GM23248 (cell line): ENCODE results near the gene CDKAL1. TPM values are rescaled to one million over a fixed set of nuclear protein-coding genes. Genes with fewer than 3 reads are reported as not detected.
A peak's percentile ranks its signal among the peaks of the same experiment; 100 is the strongest.
"Not testable (repeated sequence)": the region's sequence is repeated elsewhere in the genome, so short reads cannot be mapped to it uniquely, and the experiment has no call there.

Experiments used
- DNase-seq: peaks from one replicate; pipeline ENCODE4 v3.0.0-alpha.2; 2015
- H2AFZ ChIP-seq: fragments of 200-600 bp; sonication (generic); 2 replicates; pipeline ENCODE4 v1.6.1; 2016; ENCODE audit warnings: antibody characterized with exemption
- H3F3A ChIP-seq: fragments of 200-600 bp; sonication (generic); 2 replicates; pipeline ENCODE4 v1.6.1; 2016; ENCODE audit warnings: mild to moderate bottlenecking, antibody characterized with exemption, mixed run types; ENCODE audit not compliant: insufficient read depth
- H3K27ac ChIP-seq: fragments of 200-600 bp; sonication (generic); 2 replicates; pipeline ENCODE4 v1.5.1; 2016; ENCODE audit warnings: mild to moderate bottlenecking
- H3K27me3 ChIP-seq: fragments of 200-600 bp; sonication (generic); replicated peaks from 2 replicates; pipeline ENCODE4 v1.6.1; 2016; ENCODE audit warnings: mild to moderate bottlenecking; ENCODE audit not compliant: insufficient read depth
- H3K36me3 ChIP-seq: fragments of 200-600 bp; sonication (generic); 2 replicates; pipeline ENCODE4 v1.6.1; 2016; ENCODE audit warnings: low read depth, mild to moderate bottlenecking
- H3K4me1 ChIP-seq: fragments of 200-600 bp; sonication (generic); 2 replicates; pipeline ENCODE4 v1.6.1; 2016; ENCODE audit warnings: mild to moderate bottlenecking; ENCODE audit not compliant: insufficient read depth
- H3K4me2 ChIP-seq: fragments of 200-600 bp; sonication (generic); one replicate; pipeline ENCODE4 v1.6.1; 2016; ENCODE audit warnings: mild to moderate bottlenecking; ENCODE audit not compliant: unreplicated experiment
- H3K4me3 ChIP-seq: fragments of 200-600 bp; sonication (generic); 2 replicates; pipeline ENCODE4 v1.5.1; 2016; ENCODE audit warnings: mild to moderate bottlenecking
- H3K79me2 ChIP-seq: fragments of 200-600 bp; sonication (generic); 2 replicates; pipeline ENCODE4 v1.6.1; 2016; ENCODE audit warnings: mild to moderate bottlenecking; ENCODE audit not compliant: insufficient read depth
- H3K9ac ChIP-seq: fragments of 200-600 bp; sonication (generic); 2 replicates; pipeline ENCODE4 v1.6.1; 2016; ENCODE audit warnings: mild to moderate bottlenecking
- H3K9me2 ChIP-seq: fragments of 200-600 bp; sonication (generic); 2 replicates; pipeline ENCODE4 v1.6.1; 2016; ENCODE audit warnings: mixed run types, mild to moderate bottlenecking, moderate library complexity; ENCODE audit not compliant: insufficient read depth
- H3K9me3 ChIP-seq: fragments of 200-600 bp; sonication (generic); one replicate; pipeline ENCODE4 v1.6.1; 2017; ENCODE audit warnings: low read depth
- H4K20me1 ChIP-seq: fragments of 200-600 bp; sonication (generic); 2 replicates; pipeline ENCODE4 v1.6.0; 2016; ENCODE audit not compliant: insufficient read depth
- EZH2 ChIP-seq: fragments of 200-600 bp; sonication (generic); IDR thresholded peaks from 2 replicates; pipeline ENCODE4 v1.6.1; 2018; ENCODE audit warnings: antibody characterized with exemption, mild to moderate bottlenecking; ENCODE audit not compliant: insufficient read depth, poor library complexity, severe bottlenecking
- EZH2phosphoT487 ChIP-seq: fragments of 200-600 bp; sonication (generic); IDR thresholded peaks from 2 replicates; pipeline ENCODE4 v1.6.1; 2018; ENCODE audit warnings: antibody characterized with exemption, moderate library complexity, mild to moderate bottlenecking, low read depth; ENCODE audit not compliant: insufficient read depth
- WGBS, 2 experiments: methylation state at CpG; one replicate each; pipeline ENCODE4 v1.1.6; 2015 to 2017; ENCODE audit warnings: low lambda C conversion rate in 2 of 2, low coverage in 1 of 2; ENCODE audit errors: missing lambda C conversion rate in 2 of 2; 5-methylcytosine and 5-hydroxymethylcytosine counted together
- in situ Hi-C: fragments of 300-500 bp; cut with MboI; formaldehyde crosslinking; loops from 2 replicates; pipeline ENCODE4 v1.15.0; 2020
- polyA plus RNA-seq: library from polyadenylated mRNA; unstranded; fragments of >200 nt; fragmentation: Nextera tagmentation; extraction: Ambion mirVana; gene quantifications from 2 replicates; pipeline ENCODE4 v1.2.1, GENCODE V29; 2016
- total RNA-seq: library from RNA; depleted of rRNA; stranded (reverse); fragments of >200 nt; shearing (Covaris generic); gene quantifications from 2 replicates; pipeline ENCODE4 v1.2.3, GENCODE V29; 2014

CDKAL1 gene
- total and polyA plus RNA-seq, 2 experiments from 2014 or later: 7.5 to 10.8 TPM

- TF ChIP-seq EZH2phosphoT487: no peak
- in situ Hi-C loops: no loop called here
- 91 to 94% methylated on average over 2 of the region's 2 CpGs for WGBS, 2 experiments
Observed at GRCh38 chr6:20640181-20640580, 105.9 kb downstream of the CDKAL1 start.

GRCh38 chr6:20642441-20642840 is 108.2 kb downstream of the CDKAL1 start:
- Histone ChIP-seq H3K9ac (no peak overlapping the region), H3K4me3 (no peak overlapping the region), H3K27me3 (no peaks in the 10 kb centered on the region), H3K27ac (no peak overlapping the region), H3K9me3 (no peaks in the 10 kb centered on the region), H3K4me1 (peaks cover 4% of the 10 kb centered on the region; the same call in 1 of the 2 replicates), H3K79me2 (no peaks in the 10 kb centered on the region), H3K9me2 (no peaks in the 10 kb centered on the region), H3K36me3 (no peaks in the 10 kb centered on the region), H3F3A (peaks cover 6% of the 10 kb centered on the region; the same call in 1 of the 2 replicates), H3K4me2 (no peak overlapping the region), H2AFZ (no peak overlapping the region), H4K20me1 (no peaks in the 10 kb centered on the region)
- DNase-seq: no peak
- WGBS, 2 experiments: 69 to 71% methylated on average over 4 of the region's 4 CpGs
- no peak for TF ChIP-seq EZH2
- no peak for TF ChIP-seq EZH2phosphoT487
- in situ Hi-C loops: no loop called here

More at GRCh38 chr6:20640181-20640580, 105.9 kb downstream of the CDKAL1 start:
- Histone ChIP-seq H3F3A (peaks cover 6% of the 10 kb centered on the region; the same call in 1 of the 2 replicates), H3K4me2 (no peak overlapping the region), H3K79me2 (no peaks in the 10 kb centered on the region), H3K9ac (no peak overlapping the region), H3K27ac (no peak overlapping the region), H3K4me3 (no peak overlapping the region), H3K27me3 (no peaks in the 10 kb centered on the region), H3K4me1 (peaks cover 4% of the 10 kb centered on the region; the same call in 1 of the 2 replicates), H4K20me1 (no peaks in the 10 kb centered on the region), H3K36me3 (no peaks in the 10 kb centered on the region), H2AFZ (no peak overlapping the region), H3K9me2 (no peaks in the 10 kb centered on the region), H3K9me3 (no peaks in the 10 kb centered on the region)
- no peak for DNase-seq

GRCh38 chr6:20644667-20645370 is 110.6 kb downstream of the CDKAL1 start:
- H3K27ac ChIP-seq: no peak overlapping the region
- in situ Hi-C loops: no loop called here
- peak; percentile 25 for DNase-seq
- no peaks in the 10 kb centered on the region for H3K36me3 ChIP-seq
- WGBS, 2 experiments: 91 to 92% methylated on average over 5 of the region's 5 CpGs
- H3K4me2 ChIP-seq: no peak overlapping the region
- no peaks in the 10 kb centered on the region for H3K27me3 ChIP-seq
- peaks cover 6% of the 10 kb centered on the region; the same call in 1 of the 2 replicates for H3F3A ChIP-seq
- no peaks in the 10 kb centered on the region for H3K79me2 ChIP-seq
- H2AFZ ChIP-seq: no peak overlapping the region
- no peaks in the 10 kb centered on the region for H4K20me1 ChIP-seq
- H3K9me2 ChIP-seq: no peaks in the 10 kb centered on the region
- H3K9ac ChIP-seq: no peak overlapping the region
- H3K4me3 ChIP-seq: no peak overlapping the region
- no peaks in the 10 kb centered on the region for H3K9me3 ChIP-seq
- TF ChIP-seq EZH2phosphoT487: no peak
- no peak for TF ChIP-seq EZH2
- peaks cover 4% of the 10 kb centered on the region; the same call in 1 of the 2 replicates for H3K4me1 ChIP-seq

- H3K4me3 ChIP-seq, H3K27ac ChIP-seq, H3K4me1 ChIP-seq, H3K79me2 ChIP-seq, H3F3A ChIP-seq, H2AFZ ChIP-seq, H3K4me2 ChIP-seq, H4K20me1 ChIP-seq, H3K36me3 ChIP-seq, in situ Hi-C loops, H3K9ac ChIP-seq, H3K27me3 ChIP-seq, H3K9me3 ChIP-seq, DNase-seq, H3K9me2 ChIP-seq: not testable (repeated sequence)
- 74 to 83% methylated on average over 6 of the region's 6 CpGs for WGBS, 2 experiments
Observed at GRCh38 chr6:20645572-20645971, 111.3 kb downstream of the CDKAL1 start.
